HG03378 (cell line): Measurements from ENCODE around the gene SHCBP1L.
"Not testable (repeated sequence)": the region's sequence is repeated elsewhere in the genome, so short reads cannot be mapped to it uniquely, and the experiment has no call there.

Source experiments
- ATAC-seq: cut with Tn5 transposase; IDR thresholded peaks from one replicate; pipeline ENCODE4 v1.9.1; 2021; ENCODE audit warnings: mild to moderate bottlenecking, moderate library complexity; ENCODE audit not compliant: unreplicated experiment

Gene SHCBP1L

GRCh38 chr1:182965861-182966260, 12.9 kb upstream of the SHCBP1L start:
- ATAC-seq, result no peak

DNA sequence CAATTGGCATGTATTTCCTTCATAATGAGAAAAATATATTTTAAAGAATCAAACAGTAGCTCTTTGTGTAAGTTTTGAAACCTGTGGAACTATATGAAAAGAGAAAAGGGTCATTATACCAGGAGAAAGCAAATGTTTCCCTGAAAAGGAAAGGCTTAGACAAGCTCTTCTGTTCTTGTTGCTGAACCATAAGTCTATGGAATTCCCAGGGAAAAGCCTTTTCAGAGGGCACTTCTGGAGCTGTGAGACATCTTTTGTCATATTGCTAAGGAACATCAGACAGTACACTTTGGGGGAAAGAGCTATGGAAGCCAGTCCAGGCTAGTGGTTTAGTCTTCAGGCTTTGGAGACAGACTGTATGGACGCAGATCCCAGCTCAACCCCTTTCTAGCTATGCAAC, 12.1 kb upstream of the SHCBP1L start:
- ATAC-seq, result no peak

DNA sequence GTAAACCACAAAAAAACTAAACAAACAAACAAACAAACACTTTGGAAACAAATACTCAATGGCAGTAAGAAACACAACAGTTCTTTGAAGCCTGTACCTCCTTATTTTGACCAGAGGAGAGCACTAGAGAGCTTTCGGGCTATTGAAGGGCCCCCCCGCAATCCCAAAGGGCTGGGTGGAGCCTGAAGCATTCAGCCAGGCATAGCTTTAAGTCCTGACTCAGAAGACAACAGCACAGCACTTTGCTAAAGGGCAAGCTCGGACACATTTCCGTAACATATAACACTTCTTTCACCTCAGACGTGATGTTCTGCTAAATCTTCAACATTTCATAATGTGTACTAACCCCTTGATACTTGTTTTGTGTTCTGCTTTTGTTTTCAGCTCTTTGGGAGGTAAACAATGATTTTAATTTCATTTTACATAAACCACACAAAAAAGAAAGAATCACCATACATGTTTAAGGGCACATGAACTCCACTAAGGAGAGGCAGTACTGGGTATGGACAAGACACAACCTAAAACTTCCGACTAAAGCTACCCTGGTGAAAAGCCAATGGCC, 9.7 kb upstream of the SHCBP1L start:
- peak; percentile 89 for ATAC-seq

GRCh38 chr1:182960046-182960445, 7.1 kb upstream of the SHCBP1L start:
- no peak for ATAC-seq

DNA sequence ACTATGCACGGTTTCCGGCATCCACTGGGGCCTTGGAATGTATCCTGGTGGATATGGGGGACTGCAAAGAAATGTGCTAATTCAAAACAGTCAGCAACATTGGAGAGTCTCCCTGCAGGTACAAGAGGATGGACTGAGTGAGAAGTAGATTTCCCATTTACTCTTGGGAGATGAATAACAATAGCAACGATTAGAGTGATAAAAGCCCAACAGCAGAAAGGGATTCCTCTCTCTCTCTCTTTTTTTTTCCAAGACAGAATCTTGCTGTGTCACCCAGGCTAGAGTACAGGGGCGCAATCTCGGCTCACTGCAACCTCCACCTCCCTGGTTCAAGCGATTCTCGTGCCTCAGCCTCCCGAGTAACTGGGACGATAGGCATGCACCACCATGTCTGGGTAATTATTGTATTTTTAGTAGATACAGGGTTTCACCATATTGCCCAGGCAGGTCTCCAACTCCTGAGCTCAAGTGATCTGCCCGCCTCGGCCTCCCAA, 5.0 kb upstream of the SHCBP1L start:
- ATAC-seq, result no peak

DNA sequence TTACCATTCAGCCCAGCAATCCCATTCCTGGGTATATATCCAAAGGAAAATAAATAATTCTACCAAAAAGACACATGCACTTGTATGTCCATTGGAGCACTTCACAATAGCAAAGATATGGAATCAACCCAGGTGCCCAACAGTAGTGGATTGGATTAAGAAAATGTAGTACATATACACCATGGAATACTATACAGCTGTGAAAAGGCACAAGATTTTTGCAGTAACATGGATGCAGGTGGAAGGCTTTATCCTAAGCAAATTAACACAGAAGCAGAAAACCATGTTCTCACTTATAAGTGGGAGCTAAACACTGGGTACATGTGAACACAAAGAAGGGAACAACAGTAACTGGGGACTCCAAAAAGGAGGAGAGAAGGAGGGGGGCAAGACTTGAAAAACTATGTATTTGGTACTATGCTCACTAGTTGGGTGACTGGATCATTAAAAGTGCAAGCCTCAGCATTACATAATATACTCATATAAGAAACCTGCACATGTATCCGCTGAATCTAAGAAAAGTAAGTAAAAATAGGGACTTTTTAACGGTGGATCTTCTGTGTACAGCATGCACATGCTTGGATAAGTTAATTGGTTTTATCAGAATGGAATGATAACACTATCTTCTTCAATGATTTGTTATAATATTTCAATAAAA, 3.9 kb upstream of the SHCBP1L start:
- no peak for ATAC-seq

DNA sequence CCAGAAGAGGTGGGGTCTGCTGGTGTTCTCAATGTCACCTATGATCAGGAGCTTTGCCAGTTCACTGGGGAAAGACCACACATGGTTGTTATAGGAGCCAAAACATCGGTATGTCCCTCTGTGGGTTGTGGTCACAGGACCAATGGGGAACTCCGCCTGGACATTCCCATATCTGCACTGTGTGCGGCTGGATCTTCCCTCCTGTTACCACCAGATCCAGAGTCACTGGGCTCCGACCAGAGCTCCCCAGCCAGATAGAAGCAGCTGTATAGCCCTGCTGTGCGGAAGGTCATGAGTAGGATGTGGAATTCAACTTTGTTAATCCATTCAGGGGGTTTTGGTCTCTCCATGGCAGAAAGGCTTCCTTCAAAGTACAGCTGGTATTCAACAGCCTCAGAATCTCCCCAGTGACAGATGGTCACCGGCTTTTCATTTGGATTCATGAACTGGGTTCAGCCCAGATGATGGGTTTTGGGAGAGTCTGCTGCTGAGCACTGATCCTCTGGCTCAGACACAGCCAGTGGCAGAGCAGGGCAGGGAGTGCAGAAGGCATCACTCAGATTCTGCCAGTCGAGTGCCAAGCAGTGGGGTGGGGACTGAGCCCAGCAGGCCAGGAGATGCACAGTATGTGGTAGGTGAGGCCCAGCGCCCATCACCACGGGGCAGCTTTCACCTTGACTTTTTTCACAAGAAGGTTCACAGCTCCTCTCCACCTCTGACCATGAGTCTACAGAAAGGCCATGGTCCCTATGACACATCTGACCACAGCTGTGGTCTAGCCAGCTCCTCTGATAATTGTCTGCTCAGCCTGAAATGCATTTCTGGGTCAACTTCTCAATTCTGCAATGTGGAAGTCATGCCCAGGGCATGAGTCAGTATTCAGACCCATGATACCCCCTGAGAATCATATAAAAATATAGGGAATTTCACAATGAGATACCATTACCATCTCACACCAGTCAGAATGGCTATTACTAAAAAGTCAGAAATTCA, 2.9 kb upstream of the SHCBP1L start:
- no peak for ATAC-seq

DNA sequence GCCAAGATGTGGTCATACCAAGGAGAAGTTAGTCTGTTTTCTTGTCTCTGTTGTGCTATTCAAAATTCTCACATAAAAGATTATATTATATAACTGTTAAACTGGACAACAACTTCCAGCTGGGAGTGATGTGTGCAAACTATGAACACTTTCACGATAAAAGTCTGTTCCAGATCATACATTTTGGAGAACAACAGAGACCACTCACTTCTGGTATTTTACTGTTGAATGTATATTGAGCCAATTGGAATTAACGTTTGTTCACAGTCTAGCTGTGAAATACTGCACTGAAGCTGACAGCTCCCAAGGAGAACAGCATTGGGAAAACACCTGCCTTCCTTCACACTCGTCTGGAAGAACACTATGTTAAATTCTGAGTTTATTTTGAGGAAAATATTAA, 860 bp upstream of the SHCBP1L start:
- ATAC-seq, result no peak

- not testable (repeated sequence) for ATAC-seq
Observed at GRCh38 chr1:182943336-182943735, 9.6 kb downstream of the SHCBP1L start.

GRCh38 chr1:182942145-182942544, 10.8 kb downstream of the SHCBP1L start:
- not testable (repeated sequence) for ATAC-seq

- ATAC-seq, result no peak
Observed at GRCh38 chr1:182939413-182939812, 13.6 kb downstream of the SHCBP1L start.

- ATAC-seq, result no peak
Observed at GRCh38 chr1:182935716-182936115, 17.2 kb downstream of the SHCBP1L start.

DNA sequence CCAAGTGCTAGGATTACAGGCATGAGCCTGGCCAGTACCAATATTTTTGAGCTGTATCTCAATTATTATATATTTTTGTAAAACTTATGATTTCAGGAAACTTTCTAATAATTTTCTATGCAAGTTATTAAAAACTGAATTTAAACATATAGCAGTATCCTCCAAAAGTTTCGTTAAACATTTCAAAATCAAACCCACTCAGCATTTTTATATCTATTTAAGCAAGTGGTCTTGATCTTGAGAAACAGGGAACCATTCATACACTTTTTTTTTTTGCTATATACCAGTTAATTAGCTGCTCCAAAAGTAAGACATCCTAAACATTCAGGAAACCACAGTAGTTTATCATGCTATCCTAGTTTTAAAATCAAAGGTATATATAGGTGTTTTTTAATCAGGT, 22.0 kb downstream of the SHCBP1L start:
- no peak for ATAC-seq

DNA sequence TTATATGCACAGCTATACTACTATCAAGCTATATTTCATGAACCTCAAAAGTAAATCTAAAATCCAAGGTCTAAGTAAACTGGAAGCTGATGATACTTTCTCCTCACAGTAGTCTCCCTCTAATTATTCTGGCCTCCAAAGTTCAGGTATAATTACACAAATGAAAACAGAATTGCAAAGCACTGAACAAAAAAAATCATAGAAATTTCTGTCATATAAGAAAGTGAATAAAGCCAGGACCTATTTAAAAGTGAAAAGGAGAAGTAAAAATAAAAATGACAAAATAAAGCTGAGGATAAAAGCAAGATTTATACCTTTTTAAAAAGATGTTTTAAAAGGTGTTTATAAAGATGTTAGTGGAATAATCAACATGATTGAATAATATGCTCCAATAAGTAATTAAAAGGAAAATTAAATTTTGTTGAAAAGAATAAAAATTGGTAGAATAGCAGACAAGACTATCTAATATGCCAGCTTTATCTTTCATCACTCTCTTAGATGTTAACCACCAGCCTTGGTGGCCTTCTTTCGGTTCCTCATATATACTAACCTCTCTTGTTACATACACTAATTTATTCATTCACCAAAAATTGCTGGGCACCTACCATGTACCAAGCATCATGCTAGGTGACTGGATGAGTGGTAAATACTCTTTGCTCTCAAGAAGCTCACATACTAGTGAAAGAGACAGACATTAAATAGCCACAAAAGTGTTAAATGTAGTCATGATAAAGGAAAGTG, 25.1 kb downstream of the SHCBP1L start:
- ATAC-seq, result peak; percentile 87

GRCh38 chr1:182925661-182926060, 27.3 kb downstream of the SHCBP1L start:
- ATAC-seq, result no peak

DNA sequence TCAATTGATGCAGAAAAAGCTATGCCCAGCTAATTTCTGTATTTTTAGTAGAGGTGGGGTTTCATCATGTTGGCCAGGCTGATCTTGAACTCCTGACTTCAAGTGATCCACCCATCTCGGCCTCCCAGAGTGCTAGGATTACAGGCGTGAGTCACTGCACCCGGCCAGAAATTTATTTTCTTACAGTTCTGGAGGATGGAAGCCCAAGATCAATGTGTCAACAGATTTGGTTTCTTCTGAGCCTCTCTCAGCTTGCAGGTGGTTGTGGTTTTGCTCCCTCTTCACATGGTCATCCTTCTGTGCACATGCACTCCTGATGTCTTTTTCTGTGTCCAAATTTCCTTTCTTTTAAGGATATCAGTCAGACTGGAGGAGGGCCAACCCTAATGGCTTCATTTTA, 35.6 kb downstream of the SHCBP1L start:
- ATAC-seq, result no peak

GRCh38 chr1:182913401-182913800, 39.6 kb downstream of the SHCBP1L start:
- no peak for ATAC-seq

GRCh38 chr1:182910143-182910542, 42.8 kb downstream of the SHCBP1L start:
- ATAC-seq, result no peak

DNA sequence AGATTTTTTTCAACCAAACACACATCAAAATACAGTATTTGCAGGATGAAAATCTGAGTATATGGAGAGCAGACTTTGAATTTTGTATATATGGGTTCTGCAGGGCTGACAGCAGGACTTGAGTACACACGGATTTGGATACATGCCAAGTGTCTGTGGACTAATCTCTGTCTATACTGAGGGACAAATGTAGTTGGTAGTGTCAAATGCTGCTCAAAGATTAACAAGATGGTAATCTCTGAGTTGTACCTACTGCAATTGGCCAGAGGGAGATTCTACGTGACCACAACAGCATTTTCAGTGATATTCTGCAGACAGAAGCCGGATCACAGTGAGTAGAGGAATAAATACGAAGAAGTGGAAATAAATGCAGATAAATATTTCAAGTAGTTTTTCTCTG, 43.4 kb downstream of the SHCBP1L start:
- ATAC-seq, result no peak

DNA sequence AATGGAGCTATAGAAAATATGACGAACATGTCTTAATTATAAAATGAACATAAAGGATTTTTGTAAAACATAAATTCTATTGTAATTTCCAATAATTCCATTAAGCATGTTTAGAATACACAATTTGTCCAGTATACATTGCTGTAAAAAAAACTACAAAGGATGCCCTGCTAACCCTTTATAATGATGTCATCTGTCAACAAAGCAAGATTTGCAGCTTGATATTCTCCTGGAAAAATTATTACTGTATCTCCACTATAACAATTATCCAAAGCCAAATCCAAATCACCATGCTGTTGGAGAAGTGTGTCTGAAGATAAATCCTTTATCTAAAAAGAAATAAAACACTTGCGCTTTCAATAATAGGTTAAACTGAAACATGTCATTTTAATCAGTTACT, 47.6 kb downstream of the SHCBP1L start:
- ATAC-seq, result no peak

DNA sequence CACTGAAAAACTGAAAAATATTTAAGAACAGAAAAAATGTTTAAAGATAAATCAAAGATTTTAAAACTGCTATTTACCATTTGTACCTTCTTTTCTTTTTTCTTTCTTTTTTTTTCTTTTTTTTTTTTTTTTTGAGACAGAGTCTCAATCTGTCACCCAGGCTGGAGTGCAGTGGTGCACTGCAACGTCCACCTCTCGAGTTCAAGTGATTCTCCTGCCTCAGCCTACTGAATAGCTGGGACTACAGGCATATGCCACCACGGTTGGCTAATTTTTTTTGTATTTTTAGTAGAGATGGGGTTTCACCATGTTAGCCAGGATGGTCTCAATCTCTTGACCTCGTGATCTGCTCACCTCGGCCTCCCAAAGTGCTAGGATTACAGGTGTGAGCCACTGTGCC, 51.0 kb downstream of the SHCBP1L start:
- ATAC-seq, result not testable (repeated sequence)
